GM12878 (cell line): ENCODE results near the gene ZSCAN10.

ENCODE experiments used
- BHLHE40 ChIP-seq, 2 experiments: fragments of 450-650 bp in 1 of 2; IDR thresholded peaks; 2 replicates each; pipeline ENCODE4 v1.6.1; 2011 to 2017; ENCODE audit warnings: low read depth in 2 of 2, borderline replicate concordance in 1 of 2, improper control_type of control experiment in 1 of 2, low read length in 1 of 2, mild to moderate bottlenecking in 1 of 2
- CTCF ChIP-seq, 3 experiments: IDR thresholded peaks in 2 of 3; conservative IDR thresholded peaks in 1 of 3; 2 replicates each; pipeline ENCODE4 v1.5.1; 2011; ENCODE audit warnings: low read depth in 3 of 3, low read length in 3 of 3, mild to moderate bottlenecking in 3 of 3, control low read depth in 2 of 3, moderate library complexity in 2 of 3, inconsistent platforms in 1 of 3, mixed read lengths in 1 of 3; ENCODE audit not compliant: control insufficient read depth in 2 of 3, insufficient read depth in 1 of 3; ENCODE audit errors: extremely low read depth in 1 of 3
- E2F4 ChIP-seq: IDR thresholded peaks from 2 replicates; pipeline ENCODE4 v1.6.1; 2012; ENCODE audit warnings: low read depth, low read length, improper control_type of control experiment

DNA sequence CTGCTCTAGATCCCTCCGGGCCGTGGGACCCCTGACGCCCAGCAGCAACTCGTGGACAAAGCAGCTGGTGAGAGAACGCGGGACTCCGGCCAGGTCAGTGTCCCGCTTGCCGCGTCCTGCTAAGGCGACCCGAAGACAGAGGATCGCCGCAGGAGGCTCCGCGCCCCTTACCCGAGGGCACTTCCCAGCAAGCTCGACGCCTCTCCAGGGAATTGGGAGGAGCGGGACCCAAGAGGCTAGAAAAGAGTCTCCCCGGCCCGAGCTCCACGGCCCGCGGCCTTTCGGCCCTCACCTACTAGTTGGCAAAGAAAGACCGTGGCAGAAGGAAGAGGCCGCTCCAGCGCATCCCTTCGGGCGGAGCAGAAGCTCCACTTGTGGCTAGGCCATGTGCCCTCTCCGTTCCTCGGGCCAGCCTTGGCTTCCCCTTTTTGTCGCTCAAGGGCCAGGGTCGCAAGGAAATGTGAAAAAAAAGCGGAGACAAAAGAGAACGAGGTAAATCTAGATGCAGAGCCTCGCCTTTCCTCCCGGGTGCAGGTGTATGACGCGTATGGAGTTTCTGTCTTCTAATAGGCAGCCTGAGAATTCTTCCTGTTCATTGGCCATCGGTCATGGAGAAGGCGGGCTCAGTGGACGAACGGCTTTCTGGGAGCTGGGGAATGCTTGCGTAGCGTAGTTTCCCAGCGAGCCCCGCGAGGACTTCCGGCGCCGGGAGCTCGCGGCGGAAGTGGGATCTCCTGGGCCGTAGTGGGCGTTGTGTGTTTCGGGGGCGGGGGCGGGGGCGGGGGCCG lies 35.4 kb upstream of the ZSCAN10 start, which contains the start of gene ZNF213:
- TF ChIP-seq BHLHE40 (IDR thresholded peaks at IDR 0.05; ENCODE audit: borderline replicate concordance in 1 of 2, low read depth in 2 of 2, low read length in 1 of 2) (no peak), E2F4 (no peak), CTCF (IDR thresholded peaks at IDR 0.05 in 2 of 3, conservative IDR thresholded peaks at IDR 0.05 in 1 of 3; ENCODE audit: control insufficient read depth in 2 of 3, extremely low read depth in 1 of 3, insufficient read depth in 1 of 3, low read depth in 3 of 3, low read length in 3 of 3) (no peak)
